GM23338 (cell line): ENCODE measurements around the gene GSTA2. TPM values are rescaled to one million over a fixed set of nuclear protein-coding genes. Genes with fewer than 3 reads are reported as not detected.
"Not testable (repeated sequence)": the region's sequence is repeated elsewhere in the genome, so short reads cannot be mapped to it uniquely, and the experiment has no call there.

Experiments
- ATAC-seq: fragments of 200-7000 bp; cut with Tn5 transposase; 3 replicates; pipeline ENCODE4 v1.9.1; 2020
- DNase-seq: peaks from one replicate; pipeline ENCODE4 v3.0.0-alpha.2; 2015; ENCODE audit warnings: low spot score
- H2AFZ ChIP-seq: fragments of 200-600 bp; sonication (generic); 2 replicates; pipeline ENCODE4 v1.8.0; 2016; ENCODE audit warnings: antibody characterized with exemption, mild to moderate bottlenecking, moderate library complexity
- H3F3A ChIP-seq: fragments of 200-600 bp; sonication (generic); replicated peaks from 2 replicates; pipeline ENCODE4 v1.8.0; 2017; ENCODE audit warnings: antibody characterized with exemption, mixed run types, low read depth
- H3K27ac ChIP-seq: fragments of 200-600 bp; sonication (generic); 2 replicates; pipeline ENCODE4 v1.6.1; 2016; ENCODE audit warnings: low read depth
- H3K27me3 ChIP-seq: fragments of 200-600 bp; sonication (generic); 2 replicates; pipeline ENCODE4 v1.8.0; 2016; ENCODE audit warnings: mild to moderate bottlenecking, mixed run types, moderate library complexity; ENCODE audit not compliant: insufficient read depth
- H3K36me3 ChIP-seq: fragments of 200-600 bp; sonication (generic); 2 replicates; pipeline ENCODE4 v1.8.0; 2016; ENCODE audit warnings: mild to moderate bottlenecking; ENCODE audit not compliant: insufficient read depth
- H3K4me1 ChIP-seq: fragments of 200-600 bp; sonication (generic); 2 replicates; pipeline ENCODE4 v1.8.0; 2016; ENCODE audit warnings: mild to moderate bottlenecking, moderate library complexity; ENCODE audit not compliant: insufficient read depth
- H3K4me2 ChIP-seq: fragments of 200-600 bp; sonication (generic); 2 replicates; pipeline ENCODE4 v1.7.1; 2017; ENCODE audit warnings: mixed run types
- H3K4me3 ChIP-seq: fragments of 200-600 bp; sonication (generic); 2 replicates; pipeline ENCODE4 v1.6.1; 2016; ENCODE audit warnings: mixed run types
- H3K79me2 ChIP-seq: fragments of 200-600 bp; sonication (generic); replicated peaks from 2 replicates; pipeline ENCODE4 v1.8.0; 2017; ENCODE audit warnings: mild to moderate bottlenecking; ENCODE audit not compliant: insufficient read depth
- H3K9me2 ChIP-seq: fragments of 200-600 bp; sonication (generic); 2 replicates; pipeline ENCODE4 v1.8.0; 2017; ENCODE audit not compliant: insufficient read depth
- H4K20me1 ChIP-seq: fragments of 200-600 bp; sonication (generic); replicated peaks from 2 replicates; pipeline ENCODE4 v1.8.0; 2017; ENCODE audit warnings: mild to moderate bottlenecking; ENCODE audit not compliant: insufficient read depth
- H3K27ac Mint-ChIP-seq: 2 replicates; pipeline ENCODE4 v1.8.0; 2020; ENCODE audit warnings: inconsistent platforms, mild to moderate bottlenecking, moderate library complexity, mixed read lengths
- H3K27me3 Mint-ChIP-seq: 3 replicates; pipeline ENCODE4 v1.8.0; 2022; ENCODE audit warnings: low read depth, mild to moderate bottlenecking, moderate library complexity, mixed read lengths, inconsistent platforms; ENCODE audit not compliant: insufficient read depth, poor library complexity
- H3K36me3 Mint-ChIP-seq: 3 replicates; pipeline ENCODE4 v1.8.0; 2021; ENCODE audit warnings: low read depth, mild to moderate bottlenecking, inconsistent platforms, moderate library complexity, mixed read lengths
- H3K4me1 Mint-ChIP-seq: 3 replicates; pipeline ENCODE4 v1.8.0; 2020; ENCODE audit warnings: mild to moderate bottlenecking, inconsistent platforms, mixed read lengths
- H3K4me3 Mint-ChIP-seq: 3 replicates; pipeline ENCODE4 v1.8.0; 2021; ENCODE audit warnings: moderate library complexity, mild to moderate bottlenecking, inconsistent platforms, mixed read lengths
- H3K9me3 Mint-ChIP-seq: 3 replicates; pipeline ENCODE4 v1.8.0; 2020; ENCODE audit warnings: moderate library complexity, mild to moderate bottlenecking, inconsistent platforms, mixed read lengths
- CREB1 ChIP-seq: fragments of 250-450 bp; sonication (Bioruptor Pico); IDR thresholded peaks from 2 replicates; pipeline ENCODE4 v1.5.0; 2020; ENCODE audit warnings: low read depth, mild to moderate bottlenecking, moderate library complexity
- CTCF ChIP-seq, 2 experiments: fragments of 200-600 bp in 1 of 2; sonication (generic) in 1 of 2; conservative IDR thresholded peaks; 2 replicates each; pipeline versions ENCODE4 v1.5.1 to v1.6.1; 2016 to 2017; ENCODE audit warnings: antibody characterized with exemption in 2 of 2, low read depth in 2 of 2, mild to moderate bottlenecking in 2 of 2, moderate library complexity in 1 of 2
- ETS1 ChIP-seq: IDR thresholded peaks from 2 replicates; pipeline ENCODE4 v1.6.1; 2016; ENCODE audit warnings: antibody characterized with exemption
- EZH2 ChIP-seq: fragments of 200-600 bp; sonication (generic); IDR thresholded peaks from one replicate; pipeline ENCODE4 v1.8.0; 2017; ENCODE audit warnings: antibody characterized with exemption, mild to moderate bottlenecking, low read depth; ENCODE audit not compliant: unreplicated experiment
- EZH2phosphoT487 ChIP-seq: fragments of 200-600 bp; sonication (generic); IDR thresholded peaks from one replicate; pipeline ENCODE4 v1.8.1; 2018; ENCODE audit warnings: antibody characterized with exemption; ENCODE audit not compliant: unreplicated experiment
- JUNB ChIP-seq: IDR thresholded peaks from one replicate; pipeline ENCODE4 v1.6.1; 2016; ENCODE audit warnings: antibody characterized with exemption; ENCODE audit not compliant: unreplicated experiment
- NANOG ChIP-seq: IDR thresholded peaks from 2 replicates; pipeline ENCODE4 v1.6.1; 2016; ENCODE audit warnings: antibody characterized with exemption, borderline replicate concordance
- POLR2AphosphoS5 ChIP-seq: IDR thresholded peaks from 2 replicates; pipeline ENCODE4 v1.6.1; 2016; ENCODE audit warnings: antibody characterized with exemption, low read depth
- STAT1 ChIP-seq: IDR thresholded peaks from one replicate; pipeline ENCODE4 v1.6.1; 2016; ENCODE audit warnings: antibody characterized with exemption; ENCODE audit not compliant: unreplicated experiment
- ZNF114 ChIP-seq: fragments of 250-450 bp; sonication (Bioruptor Pico); IDR thresholded peaks from 2 replicates; pipeline ENCODE4 v1.5.0; 2020; ENCODE audit warnings: mild to moderate bottlenecking, moderate library complexity
- ZNF331 ChIP-seq: fragments of 250-450 bp; sonication (Bioruptor Pico); IDR thresholded peaks from 2 replicates; pipeline ENCODE4 v1.5.0; 2020; ENCODE audit warnings: low read depth, mild to moderate bottlenecking, moderate library complexity
- polyA plus RNA-seq: library from polyadenylated mRNA; unstranded; fragments of >200 nt; fragmentation: Nextera tagmentation; extraction: Ambion mirVana; gene quantifications from 2 replicates; pipeline ENCODE4 v1.2.1, GENCODE V29; 2016
- total RNA-seq: library from RNA; depleted of rRNA; stranded (reverse); fragments of >200 nt; shearing (Covaris generic); gene quantifications from 2 replicates; pipeline ENCODE4 v1.2.3, GENCODE V29; 2014

GSTA2 gene
- total and polyA plus RNA-seq, 2 experiments from 2014 or later, result not detected

GRCh38 chr6:52753137-52753536, 10.1 kb downstream of the GSTA2 start:
- H3K4me3 ChIP-seq, DNase-seq, H3K27ac ChIP-seq, H3K36me3 ChIP-seq, H3F3A ChIP-seq, H3K4me2 ChIP-seq, H3K79me2 ChIP-seq, H3K4me3 Mint-ChIP-seq, H4K20me1 ChIP-seq, ATAC-seq, H3K9me2 ChIP-seq, H2AFZ ChIP-seq, H3K27me3 ChIP-seq, H3K27ac Mint-ChIP-seq, H3K27me3 Mint-ChIP-seq, H3K4me1 ChIP-seq: not testable (repeated sequence)
- peaks cover 18% of the 10 kb centered on the region for H3K9me3 Mint-ChIP-seq
- peaks cover 13% of the 10 kb centered on the region for H3K4me1 Mint-ChIP-seq
- H3K36me3 Mint-ChIP-seq, result peaks cover 16% of the 10 kb centered on the region

- TF ChIP-seq EZH2phosphoT487 (no peak), ZNF331 (no peak)
- Histone ChIP-seq H3K27ac (no peak overlapping the region), H3K9me2 (no peaks in the 10 kb centered on the region), H2AFZ (no peak overlapping the region), H3K36me3 (no peaks in the 10 kb centered on the region), H3K79me2 (no peaks in the 10 kb centered on the region), H3K4me1 (no peaks in the 10 kb centered on the region), H3K4me2 (no peak overlapping the region), H3K4me3 (no peak overlapping the region), H3K27me3 (no peaks in the 10 kb centered on the region), H3F3A (no peaks in the 10 kb centered on the region), H4K20me1 (no peaks in the 10 kb centered on the region)
- Mint-ChIP-seq H3K27me3 (peaks cover 8% of the 10 kb centered on the region), H3K4me1 (peaks cover 13% of the 10 kb centered on the region), H3K9me3 (peaks cover 18% of the 10 kb centered on the region), H3K4me3 (no peak overlapping the region), H3K27ac (no peak overlapping the region), H3K36me3 (peaks cover 16% of the 10 kb centered on the region)
- no peak for DNase-seq
- ATAC-seq, result no peak
These were observed 11.0 kb downstream of the GSTA2 start for GRCh38 chr6:52752310-52752709.

- Histone ChIP-seq H3K4me1 (no peaks in the 10 kb centered on the region), H2AFZ (peak overlapping the region; percentile 52; the same call in 1 of the 2 replicates), H3K4me2 (peak overlapping the region; percentile 55; the same call in 1 of the 2 replicates), H4K20me1 (no peaks in the 10 kb centered on the region), H3K4me3 (no peak overlapping the region), H3K79me2 (no peaks in the 10 kb centered on the region), H3K9me2 (0 out of 2 replicates have a peak, but pooled peaks cover 3% of the 10 kb centered on the region), H3K27me3 (no peaks in the 10 kb centered on the region), H3K36me3 (no peaks in the 10 kb centered on the region), H3F3A (no peaks in the 10 kb centered on the region), H3K27ac (no peak overlapping the region)
- TF ChIP-seq ETS1, result no peak
- no peak for TF ChIP-seq EZH2
- no peak for TF ChIP-seq POLR2AphosphoS5
- no peak for TF ChIP-seq ZNF114 (CRISPR knock-in tag)
- TF ChIP-seq STAT1, result no peak
- TF ChIP-seq CTCF (conservative IDR thresholded peaks at IDR 0.05; ENCODE audit: low read depth in 2 of 2), result no peak
- no peak for TF ChIP-seq JUNB
- TF ChIP-seq ZNF331, result no peak
- no peak for TF ChIP-seq NANOG
- TF ChIP-seq CREB1, result no peak
- no peak overlapping the region for H3K4me3 Mint-ChIP-seq
- DNase-seq, result peak; percentile 27
- H3K4me1 Mint-ChIP-seq, result peaks cover 13% of the 10 kb centered on the region
- H3K27ac Mint-ChIP-seq, result no peak overlapping the region
- peaks cover 16% of the 10 kb centered on the region for H3K36me3 Mint-ChIP-seq
- peaks cover 18% of the 10 kb centered on the region for H3K9me3 Mint-ChIP-seq
- H3K27me3 Mint-ChIP-seq, result peaks cover 7% of the 10 kb centered on the region
- ATAC-seq, result peak; percentile 91
These were observed 13.6 kb downstream of the GSTA2 start for GRCh38 chr6:52749556-52750152.

- H3K27ac ChIP-seq, ATAC-seq, H3F3A ChIP-seq, H3K27ac Mint-ChIP-seq, H3K27me3 ChIP-seq, H3K4me1 ChIP-seq, H3K4me2 ChIP-seq, H3K27me3 Mint-ChIP-seq, DNase-seq, H3K4me3 Mint-ChIP-seq, H3K36me3 ChIP-seq, H4K20me1 ChIP-seq, H3K79me2 ChIP-seq, H3K4me3 ChIP-seq, H2AFZ ChIP-seq: not testable (repeated sequence)
- Mint-ChIP-seq H3K4me1 (peaks cover 13% of the 10 kb centered on the region), H3K9me3 (peaks cover 18% of the 10 kb centered on the region), H3K36me3 (peaks cover 16% of the 10 kb centered on the region)
- 0 out of 2 replicates have a peak, but pooled peaks cover 11% of the 10 kb centered on the region for H3K9me2 ChIP-seq
These were observed 16.0 kb downstream of the GSTA2 start for GRCh38 chr6:52747301-52747700.
